Effector memory CD4-positive, alpha-beta T cell (primary cell): ENCODE results near the gene ULBP2.

ENCODE experiments used
- DNase-seq, 3 donors: peaks; one replicate each; pipeline ENCODE4 v3.0.0-alpha.2; 2020
- H3K27ac ChIP-seq: 2 replicates; pipeline ENCODE4 v1.7.0; 2013; ENCODE audit warnings: mild to moderate bottlenecking, low read length, moderate library complexity; ENCODE audit not compliant: insufficient read depth, poor library complexity, severe bottlenecking
- H3K27me3 ChIP-seq: replicated peaks from 2 replicates; pipeline ENCODE4 v1.7.0; 2013; ENCODE audit warnings: mild to moderate bottlenecking, low read length; ENCODE audit not compliant: insufficient read depth, control insufficient read depth, poor library complexity, severe bottlenecking
- H3K36me3 ChIP-seq: 2 replicates; pipeline ENCODE4 v1.7.0; 2013; ENCODE audit warnings: mild to moderate bottlenecking, low read length, moderate library complexity; ENCODE audit not compliant: control insufficient read depth, insufficient read depth
- H3K4me1 ChIP-seq: 2 replicates; pipeline ENCODE4 v1.7.0; 2013; ENCODE audit warnings: low read length, mild to moderate bottlenecking; ENCODE audit not compliant: control insufficient read depth, insufficient read depth, poor library complexity, severe bottlenecking
- H3K4me3 ChIP-seq: 2 replicates; pipeline ENCODE4 v1.7.0; 2013; ENCODE audit warnings: low read length, low read depth, mild to moderate bottlenecking; ENCODE audit not compliant: insufficient read depth, poor library complexity, severe bottlenecking
- H3K9me3 ChIP-seq: 2 replicates; pipeline ENCODE4 v1.7.0; 2013; ENCODE audit warnings: mild to moderate bottlenecking, low read length, moderate library complexity; ENCODE audit not compliant: control insufficient read depth

ULBP2 gene

DNA sequence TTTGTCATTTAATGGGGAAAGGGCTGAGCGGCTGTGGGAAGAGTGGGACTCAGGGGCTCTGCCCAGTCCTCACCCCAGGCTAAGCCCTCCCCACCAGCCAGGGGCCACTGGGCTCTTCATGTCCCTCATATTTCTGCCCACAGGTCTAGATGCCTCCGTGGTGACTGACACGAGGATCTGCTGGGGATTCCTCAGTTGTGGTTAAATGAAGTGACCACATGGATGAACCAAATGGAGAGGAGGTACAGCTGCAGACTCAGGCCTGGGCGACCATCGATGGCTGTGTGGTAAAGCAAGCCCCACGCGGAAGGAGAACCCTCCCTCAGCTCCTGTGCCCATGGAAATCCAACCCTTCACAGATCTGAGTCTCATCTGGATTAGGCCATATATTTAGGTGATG lies 54.2 kb downstream of the ULBP2 start:
- Histone ChIP-seq H3K27me3 (peaks cover 28% of the 10 kb centered on the region), H3K4me1 (peaks cover 10% of the 10 kb centered on the region)

More for the DNA sequence above, 54.2 kb downstream of the ULBP2 start:
- H3K27ac ChIP-seq, result no peak overlapping the region
- H3K9me3 ChIP-seq, result no peaks in the 10 kb centered on the region
- no peak overlapping the region for H3K4me3 ChIP-seq
- no peak for DNase-seq
- no peaks in the 10 kb centered on the region for H3K36me3 ChIP-seq
